A549 (cell line): ENCODE measurements around the gene PEX11B. TPM values are rescaled to one million over a fixed set of nuclear protein-coding genes. Genes with fewer than 3 reads are reported as not detected.
A peak's percentile ranks its signal among the peaks of the same experiment; 100 is the strongest.

Source experiments
- ATAC-seq, 2 experiments: fragments of 200-7000 bp in 1 of 2; fragments of >200 bp in 1 of 2; cut with Nextera tagmentation in 1 of 2; cut with Tn5 transposase in 1 of 2; 3 replicates each; pipeline versions ENCODE4 v1.8.0 to v1.9.1; 2018 to 2020; ENCODE audit warnings: mild to moderate bottlenecking in 1 of 2, moderate library complexity in 1 of 2
- CTCF ChIA-PET: fragments of 300-600 bp; sonication (Branson Sonifier 250); formaldehyde crosslinking; extraction: SDS; loops from one replicate; lab custom pipeline; 2021; ENCODE audit warnings: antibody characterized with exemption, inconsistent platforms; lab: Yijun Ruan, JAX
- POLR2A ChIA-PET: fragments of 350-600 bp; formaldehyde crosslinking; extraction: SDS; loops from one replicate; lab custom pipeline; 2021; ENCODE audit warnings: antibody characterized with exemption, inconsistent platforms; lab: Yijun Ruan, JAX
- DNase-seq, 2 experiments: peaks; one replicate each; pipeline versions ENCODE4 v3.0.0 to v3.0.0-alpha.2; 2011 to 2016; ENCODE audit warnings: low read depth in 1 of 2, low spot score in 1 of 2
- FAIRE-seq: peaks from 2 replicates; lab custom pipeline; 2011; peaks lifted over from hg19 to GRCh38; lab: Jason Lieb, UNC
- H3K27ac ChIP-seq, 2 experiments: fragments of >200 bp; sonication (Bioruptor Twin); formaldehyde crosslinking; 3 replicates each; pipeline ENCODE4 v1.5.1; 2016 to 2017
- H3K4me1 ChIP-seq: fragments of >200 bp; sonication (Bioruptor Twin); formaldehyde crosslinking; 3 replicates; pipeline ENCODE4 v1.6.1; 2016
- H3K4me2 ChIP-seq: fragments of >200 bp; sonication (Bioruptor Twin); formaldehyde crosslinking; 3 replicates; pipeline ENCODE4 v1.6.1; 2016
- H3K4me3 ChIP-seq: fragments of >200 bp; sonication (Bioruptor Twin); formaldehyde crosslinking; 3 replicates; pipeline ENCODE4 v1.5.1; 2016
- H3K9me3 ChIP-seq: fragments of >200 bp; sonication (Bioruptor Twin); formaldehyde crosslinking; 3 replicates; pipeline ENCODE4 v1.6.1; 2016
- ATOH8 ChIP-seq: fragments of 250-450 bp; sonication (Bioruptor Pico); IDR thresholded peaks from 2 replicates; pipeline ENCODE4 v1.5.0; 2020; ENCODE audit warnings: low read depth, mild to moderate bottlenecking, moderate library complexity
- BCL3 ChIP-seq: fragments of >200 bp; sonication (Bioruptor Twin); formaldehyde crosslinking; IDR thresholded peaks from 3 replicates; pipeline ENCODE4 v1.6.1; 2016
- CEBPB ChIP-seq, 2 experiments: fragments of >200 bp in 1 of 2; sonication (Bioruptor Twin) in 1 of 2; formaldehyde crosslinking in 1 of 2; IDR thresholded peaks; 2 replicates each; pipeline ENCODE4 v1.6.1; 2012 to 2016
- E2F6 ChIP-seq: IDR thresholded peaks from 2 replicates; pipeline ENCODE4 v1.6.1; 2012; ENCODE audit warnings: low read depth, borderline replicate concordance
- FOXS1 ChIP-seq: fragments of 250-450 bp; sonication (Bioruptor Pico); IDR thresholded peaks from 2 replicates; pipeline ENCODE4 v1.5.0; 2020; ENCODE audit warnings: mild to moderate bottlenecking, moderate library complexity
- HDAC2 ChIP-seq: fragments of 200-600 bp; sonication (generic); IDR thresholded peaks from 2 replicates; pipeline ENCODE4 v1.6.1; 2016
- HOXB13 ChIP-seq: fragments of 250-450 bp; sonication (Bioruptor Pico); IDR thresholded peaks from 2 replicates; pipeline ENCODE4 v1.5.0; 2020; ENCODE audit warnings: low read depth, mild to moderate bottlenecking, moderate library complexity
- HOXB5 ChIP-seq: fragments of 250-450 bp; sonication (Bioruptor Pico); IDR thresholded peaks from 2 replicates; pipeline ENCODE4 v1.5.0; 2020; ENCODE audit warnings: mild to moderate bottlenecking, moderate library complexity
- JUNB ChIP-seq: fragments of >200 bp; sonication (Bioruptor Twin); formaldehyde crosslinking; IDR thresholded peaks from 2 replicates; pipeline ENCODE4 v1.6.1; 2016
- MAZ ChIP-seq: fragments of 150-350 bp; IDR thresholded peaks from 2 replicates; pipeline ENCODE4 v1.6.1; 2014; ENCODE audit warnings: antibody characterized with exemption, low read depth, low read length, borderline replicate concordance
- NFE2L2 ChIP-seq: fragments of 150-350 bp; conservative IDR thresholded peaks from 2 replicates; pipeline ENCODE4 v1.6.1; 2014; ENCODE audit warnings: low read length
- PBX3 ChIP-seq: IDR thresholded peaks from 2 replicates; pipeline ENCODE4 v1.6.1; 2012
- PHF8 ChIP-seq: fragments of 200-600 bp; sonication (generic); IDR thresholded peaks from 2 replicates; pipeline ENCODE4 v1.6.1; 2016; ENCODE audit warnings: low read depth, mild to moderate bottlenecking, antibody characterized with exemption, moderate library complexity, borderline replicate concordance
- POLR2A ChIP-seq: IDR thresholded peaks from 2 replicates; pipeline ENCODE4 v1.6.1; 2012; ENCODE audit warnings: mild to moderate bottlenecking, low read length
- RARB ChIP-seq: fragments of 250-450 bp; sonication (Bioruptor Pico); IDR thresholded peaks from 2 replicates; pipeline ENCODE4 v1.8.0; 2021; ENCODE audit warnings: mild to moderate bottlenecking, moderate library complexity
- SMC3 ChIP-seq: fragments of >200 bp; sonication (Bioruptor Twin); formaldehyde crosslinking; IDR thresholded peaks from 3 replicates; pipeline ENCODE4 v1.6.1; 2018; ENCODE audit warnings: inconsistent platforms
- SREBF2 ChIP-seq: fragments of 450-650 bp; IDR thresholded peaks from 2 replicates; pipeline ENCODE4 v1.6.1; 2014; ENCODE audit warnings: mild to moderate bottlenecking, moderate library complexity
- ZFP36 ChIP-seq: fragments of 450-650 bp; IDR thresholded peaks from 2 replicates; pipeline ENCODE4 v1.6.1; 2014; ENCODE audit warnings: borderline replicate concordance; ENCODE audit not compliant: partially characterized antibody
- ZNF302 ChIP-seq: fragments of 250-450 bp; sonication (Bioruptor Pico); IDR thresholded peaks from 2 replicates; pipeline ENCODE4 v1.9.0; 2021; ENCODE audit warnings: inconsistent platforms, mild to moderate bottlenecking, moderate library complexity
- WGBS: methylation state at CpG from one replicate; pipeline ENCODE4 v1.1.6; 2017; ENCODE audit errors: missing lambda C conversion rate; 5-methylcytosine and 5-hydroxymethylcytosine counted together
- polyA plus RNA-seq, 4 experiments: library from polyadenylated mRNA; depleted of rRNA in 3 of 4; stranded (reverse); fragments of >200 nt; fragmentation: RNase III in 1 of 4; extraction: RNeasy Plus Mini Kit Qiagen cat#74134 plus additional on column Dnase treatment in 1 of 4; gene quantifications; 2 replicates in 3 of 4; 3 replicates in 1 of 4; pipeline ENCODE4 v1.2.3, GENCODE V29; 2011 to 2017

The PEX11B gene
- polyA plus RNA-seq, 2 of the 4 experiments (the other 2 are of a cell fraction), result 13.9 to 40.6 TPM

DNA sequence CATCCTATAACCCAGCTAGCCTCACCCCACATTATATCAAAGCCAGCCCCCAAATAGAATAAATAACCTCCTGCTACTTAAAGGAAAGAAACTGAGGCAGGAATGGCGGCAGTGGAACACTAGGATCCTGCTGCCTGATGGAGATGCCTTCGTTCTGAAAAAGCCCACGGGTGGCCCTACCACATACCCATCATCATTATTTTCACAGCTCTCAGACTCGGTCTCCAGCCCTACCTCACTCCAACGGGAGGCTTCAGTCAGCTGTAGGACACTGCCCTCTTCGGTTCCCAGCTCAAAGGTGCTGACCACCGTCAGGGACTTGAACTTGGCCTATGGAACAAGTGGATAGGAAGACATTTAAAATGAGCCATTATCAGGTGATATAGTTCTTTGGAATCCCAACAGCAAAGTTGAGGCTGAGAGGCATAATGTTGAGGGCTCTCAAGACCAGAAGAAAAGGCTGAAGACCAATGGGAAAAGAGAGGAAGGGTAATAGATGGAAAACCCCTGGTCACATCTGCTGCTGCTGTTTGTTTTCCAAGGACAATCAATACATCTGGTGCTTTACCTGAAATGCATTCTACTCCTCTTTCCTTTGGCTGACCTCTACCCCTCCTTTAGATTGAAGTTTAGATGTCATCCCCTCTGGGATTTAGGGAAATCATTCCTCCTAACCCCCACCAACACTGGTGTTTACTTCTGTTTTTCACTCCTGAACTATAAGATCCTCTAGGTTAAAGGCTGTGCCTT, 25.0 kb downstream of the PEX11B start:
- H3K4me1 ChIP-seq, result peaks cover 26% of the 10 kb centered on the region
- DNase-seq (no peak), FAIRE-seq (no peak), ATAC-seq (no peak)
- H3K4me3 ChIP-seq, result no peak overlapping the region
- TF ChIP-seq SMC3, result no peak
- TF ChIP-seq POLR2A, result no peak
- TF ChIP-seq E2F6, result no peak
- TF ChIP-seq PBX3, result no peak
- TF ChIP-seq ZFP36, result no peak
- no peak for TF ChIP-seq SREBF2
- TF ChIP-seq MAZ, result no peak
- no peak for TF ChIP-seq CEBPB (IDR thresholded peaks at IDR 0.05)
- TF ChIP-seq NFE2L2, result no peak
- no peak for TF ChIP-seq HDAC2
- TF ChIP-seq JUNB, result no peak
- H3K27ac ChIP-seq, result peak overlapping the region; percentile 88 to 91
- POLR2A ChIA-PET, result interaction anchor here (2.2 to 2.7 kb wide), 2 partner anchors 34 to 35 kb away, joined by 22 to 28 read pairs; partner anchors contain the start of genes PIAS3 and RBM8A
- peak overlapping the region; percentile 76 for H3K4me2 ChIP-seq
- WGBS, result 89% methylated on average over 7 of the region's 7 CpGs
- H3K9me3 ChIP-seq, result no peaks in the 10 kb centered on the region
- CTCF ChIA-PET, result interaction anchor here (1.7 to 11.2 kb wide), 15 partner anchors 8 to 116 kb away, joined by 8 to 429 read pairs (median 23); partner anchors contain the start of genes ANKRD34A, ITGA10, NUDT17 and PIAS3

GRCh38 chr1:145892486-145893087, 25.9 kb downstream of the PEX11B start:
- ChIA-PET POLR2A (interaction anchor here (1.1 to 2.7 kb wide), 8 partner anchors 17 to 72 kb away, joined by 5 to 28 read pairs (median 11); partner anchors contain the start of genes ANKRD34A, ITGA10, LIX1L and PEX11B), CTCF (interaction anchor here (0.7 to 11.2 kb wide), 45 partner anchors 9 to 146 kb away, joined by 3 to 429 read pairs (median 8); partner anchors contain the start of genes ANKRD34A, HJV, ITGA10 and LIX1L)
- FAIRE-seq (no peak), ATAC-seq (peak; percentile 31 to 39), DNase-seq (peak in 1 of 2 experiments; percentile 9)
- WGBS, result 38% methylated on average over 3 of the region's 3 CpGs
- H3K4me2 ChIP-seq, result peak overlapping the region; percentile 76
- H3K4me3 ChIP-seq, result no peak overlapping the region
- no peak; the same call in 1 of the 2 replicates for TF ChIP-seq FOXS1 (CRISPR knock-in tag)
- TF ChIP-seq BCL3, result no peak
- TF ChIP-seq HOXB13, result 0 out of 2 replicates have a peak, but pooled peaks have one; percentile 56
- 0 out of 2 replicates have a peak, but pooled peaks have one; percentile 26 for TF ChIP-seq E2F6
- TF ChIP-seq RARB (CRISPR knock-in tag), result no peak
- TF ChIP-seq HOXB5 (CRISPR knock-in tag), result peak; percentile 55; the same call in 1 of the 2 replicates
- peak; percentile 74; the same call in 1 of the 2 replicates for TF ChIP-seq ATOH8 (CRISPR knock-in tag)
- no peak; the same call in 1 of the 2 replicates for TF ChIP-seq ZNF302 (CRISPR knock-in tag)
- TF ChIP-seq PHF8, result no peak
- peak overlapping the region; percentile 88 to 91 for H3K27ac ChIP-seq
- H3K4me1 ChIP-seq, result peaks cover 34% of the 10 kb centered on the region
- no peaks in the 10 kb centered on the region for H3K9me3 ChIP-seq
